Thoracic aorta (tissue), 2 donors: ENCODE results near the gene CENPN. TPM values are rescaled to one million over a fixed set of nuclear protein-coding genes. Genes with fewer than 3 reads are reported as not detected.
A peak's percentile ranks its signal among the peaks of the same experiment; 100 is the strongest.

Experiments
- ATAC-seq: fragments of 150-250 bp; one replicate; pipeline ENCODE4 v1.8.0; 2017; ENCODE audit warnings: low read depth; ENCODE audit not compliant: insufficient number of reproducible peaks, low FRiP score
- DNase-seq: peaks from one replicate; pipeline ENCODE4 v3.0.0-alpha.2; 2020; ENCODE audit warnings: low spot score
- H3K27ac ChIP-seq, 2 donors: fragments of 200-600 bp; sonication (generic); 1 replicate in 1 of 2; 2 replicates in 1 of 2; pipeline ENCODE4 v1.5.1; 2016; ENCODE audit warnings: mild to moderate bottlenecking in 2 of 2, moderate library complexity in 2 of 2
- H3K27me3 ChIP-seq: fragments of 200-600 bp; sonication (generic); replicated peaks from 2 replicates; pipeline ENCODE4 v1.6.0; 2016; ENCODE audit warnings: mild to moderate bottlenecking; ENCODE audit not compliant: insufficient read depth
- H3K36me3 ChIP-seq: fragments of 200-600 bp; sonication (generic); one replicate; pipeline ENCODE4 v1.5.1; 2016
- H3K4me1 ChIP-seq, 2 donors: fragments of 200-600 bp; sonication (generic); 1 replicate in 1 of 2; 2 replicates in 1 of 2; pipeline versions ENCODE4 v1.5.1 to v1.6.0; 2016; ENCODE audit warnings: low read depth in 2 of 2, mild to moderate bottlenecking in 1 of 2; ENCODE audit not compliant: control insufficient read depth in 1 of 2
- H3K4me3 ChIP-seq: fragments of 200-600 bp; sonication (generic); 2 replicates; pipeline ENCODE4 v1.5.1; 2016; ENCODE audit warnings: mild to moderate bottlenecking
- H3K9me3 ChIP-seq: fragments of 200-600 bp; sonication (generic); 2 replicates; pipeline ENCODE4 v1.5.1; 2016
- CTCF ChIP-seq: fragments of 200-600 bp; sonication (generic); IDR thresholded peaks from one replicate; pipeline ENCODE4 v1.5.1; 2019; ENCODE audit warnings: antibody characterized with exemption
- total RNA-seq, 2 donors: library from RNA; depleted of rRNA; stranded (reverse); fragments of >200 nt; gene quantifications; one replicate each; pipeline versions ENCODE4 v1.1.0 to v1.2.3, GENCODE V29; 2016

Gene CENPN
- total RNA-seq, 2 donors from 2014 or later, result 7.8 to 48.1 TPM

GRCh38 chr16:80994451-80994850 lies 12.6 kb upstream of the CENPN start:
- Histone ChIP-seq H3K36me3 (no peaks in the 10 kb centered on the region), H3K4me3 (no peak overlapping the region), H3K9me3 (no peaks in the 10 kb centered on the region), H3K4me1 (no peaks in the 10 kb centered on the region), H3K27me3 (no peaks in the 10 kb centered on the region), H3K27ac (no peak overlapping the region)
- TF ChIP-seq CTCF, result no peak
- ATAC-seq (no peak), DNase-seq (no peak)

GRCh38 chr16:80996688-80997138 lies 10.3 kb upstream of the CENPN start:
- no peaks in the 10 kb centered on the region for H3K4me1 ChIP-seq
- no peaks in the 10 kb centered on the region for H3K36me3 ChIP-seq
- DNase-seq (no peak), ATAC-seq (no peak)
- H3K27me3 ChIP-seq, result no peaks in the 10 kb centered on the region
- no peaks in the 10 kb centered on the region for H3K9me3 ChIP-seq
- H3K4me3 ChIP-seq, result peak overlapping the region; percentile 39
- no peak for TF ChIP-seq CTCF
- H3K27ac ChIP-seq, result no peak overlapping the region

- no peaks in the 10 kb centered on the region for H3K36me3 ChIP-seq
- no peak for DNase-seq
- H3K27ac ChIP-seq, result no peak overlapping the region
- ATAC-seq, result no peak
- no peaks in the 10 kb centered on the region for H3K9me3 ChIP-seq
- TF ChIP-seq CTCF, result no peak
- H3K4me3 ChIP-seq, result peak overlapping the region; percentile 39
- H3K4me1 ChIP-seq, result no peaks in the 10 kb centered on the region
- H3K27me3 ChIP-seq, result no peaks in the 10 kb centered on the region
Observed at GRCh38 chr16:80997139-80997798, 9.7 kb upstream of the CENPN start.

- no peaks in the 10 kb centered on the region for H3K36me3 ChIP-seq
- ATAC-seq (no peak), DNase-seq (no peak)
- H3K9me3 ChIP-seq, result no peaks in the 10 kb centered on the region
- H3K4me3 ChIP-seq, result peak overlapping the region; percentile 39
- no peak overlapping the region for H3K27ac ChIP-seq
- H3K4me1 ChIP-seq, result no peaks in the 10 kb centered on the region
- H3K27me3 ChIP-seq, result no peaks in the 10 kb centered on the region
- no peak for TF ChIP-seq CTCF
Observed at GRCh38 chr16:80997964-80998620, 8.9 kb upstream of the CENPN start.

- no peak for ATAC-seq
- no peak for TF ChIP-seq CTCF
Observed at GRCh38 chr16:81000873-81001272, 6.1 kb upstream of the CENPN start.

More at GRCh38 chr16:81000873-81001272, 6.1 kb upstream of the CENPN start:
- Histone ChIP-seq H3K27me3 (no peaks in the 10 kb centered on the region), H3K4me1 (peaks cover 11 to 15% of the 10 kb centered on the region in 2 donors), H3K36me3 (no peaks in the 10 kb centered on the region), H3K27ac (no peak overlapping the region), H3K4me3 (no peak overlapping the region), H3K9me3 (no peaks in the 10 kb centered on the region)
- no peak for DNase-seq
